Iris pigment epithelial cell (primary cell): ENCODE measurements around the gene ESR2.
"Not testable (repeated sequence)": the region's sequence is repeated elsewhere in the genome, so short reads cannot be mapped to it uniquely, and the experiment has no call there.

Source experiments
- DNase-seq: peaks from one replicate; pipeline ENCODE4 v3.0.0-alpha.2; 2011; ENCODE audit warnings: low read depth

The ESR2 gene

GRCh38 chr14:64126548-64126947, 167.6 kb downstream of the ESR2 start:
- DNase-seq: no peak

GRCh38 chr14:64125270-64125669, 168.9 kb downstream of the ESR2 start:
- DNase-seq: no peak

GRCh38 chr14:64123241-64123822, 170.8 kb downstream of the ESR2 start:
- DNase-seq: no peak

GRCh38 chr14:64119980-64120379, 174.2 kb downstream of the ESR2 start:
- DNase-seq: no peak

- no peak for DNase-seq
Measured at GRCh38 chr14:64119500-64119899, 174.7 kb downstream of the ESR2 start.

- DNase-seq: no peak
Measured at GRCh38 chr14:64118892-64119291, 175.3 kb downstream of the ESR2 start.

- DNase-seq: not testable (repeated sequence)
Measured at GRCh38 chr14:64118403-64118742, 175.8 kb downstream of the ESR2 start.

GRCh38 chr14:64117671-64118402, 176.3 kb downstream of the ESR2 start:
- DNase-seq: peak; percentile 52

GRCh38 chr14:64115401-64115800, 178.8 kb downstream of the ESR2 start:
- DNase-seq: no peak

- no peak for DNase-seq
Measured at GRCh38 chr14:64114796-64115195, 179.4 kb downstream of the ESR2 start.

GRCh38 chr14:64114166-64114565, 180.0 kb downstream of the ESR2 start:
- DNase-seq: peak; percentile 33

GRCh38 chr14:64112867-64113678, 181.1 kb downstream of the ESR2 start:
- DNase-seq: no peak

- peak; percentile 34 for DNase-seq
Measured at GRCh38 chr14:64110802-64111201, 183.4 kb downstream of the ESR2 start.

GRCh38 chr14:64109819-64110554, 184.2 kb downstream of the ESR2 start:
- DNase-seq: peak; percentile 57

- DNase-seq: no peak
Measured at GRCh38 chr14:64107438-64107837, 186.7 kb downstream of the ESR2 start.

GRCh38 chr14:64098120-64098519, 196.1 kb downstream of the ESR2 start:
- no peak for DNase-seq

- peak; percentile 83 for DNase-seq
Measured at GRCh38 chr14:64095620-64096019, 198.6 kb downstream of the ESR2 start.

GRCh38 chr14:64092940-64093339, 201.2 kb downstream of the ESR2 start:
- DNase-seq: no peak

GRCh38 chr14:64092338-64092737, 201.8 kb downstream of the ESR2 start:
- no peak for DNase-seq

- DNase-seq: no peak
Measured at GRCh38 chr14:64091217-64091616, 203.0 kb downstream of the ESR2 start.

- DNase-seq: peak; percentile 81
Measured at GRCh38 chr14:64089920-64090319, 204.3 kb downstream of the ESR2 start.

GRCh38 chr14:64088647-64088964, 205.6 kb downstream of the ESR2 start:
- DNase-seq: no peak

GRCh38 chr14:64082837-64083236, 211.3 kb downstream of the ESR2 start:
- DNase-seq: peak; percentile 84
